ACC112 (cell line): ENCODE data around the gene GULP1.
A peak's percentile ranks its signal among the peaks of the same experiment; 100 is the strongest.

Experiments used
- H2AFZ ChIP-seq: fragments of 200-600 bp; sonication (generic); one replicate; pipeline ENCODE4 v1.6.0; 2017; ENCODE audit warnings: antibody characterized with exemption, low read length; ENCODE audit not compliant: unreplicated experiment
- H3K27ac ChIP-seq: fragments of 200-600 bp; sonication (generic); 2 replicates; pipeline ENCODE4 v1.5.1; 2014; ENCODE audit warnings: low read depth, mild to moderate bottlenecking, antibody characterized with exemption, low read length, moderate library complexity
- H3K27me3 ChIP-seq: fragments of 200-600 bp; sonication (generic); 2 replicates; pipeline ENCODE4 v1.6.1; 2014; ENCODE audit warnings: mild to moderate bottlenecking, antibody characterized with exemption, low read length, moderate library complexity, mixed read lengths; ENCODE audit not compliant: insufficient read depth
- H3K36me3 ChIP-seq: fragments of 200-600 bp; sonication (generic); 2 replicates; pipeline ENCODE4 v1.6.1; 2016; ENCODE audit warnings: mild to moderate bottlenecking, antibody characterized with exemption, low read length, moderate library complexity, mixed read lengths; ENCODE audit not compliant: insufficient read depth
- H3K4me1 ChIP-seq: fragments of 200-600 bp; sonication (generic); one replicate; pipeline ENCODE4 v1.6.1; 2016; ENCODE audit warnings: low read length, mixed read lengths; ENCODE audit not compliant: insufficient read depth, unreplicated experiment, control insufficient read depth
- H3K4me3 ChIP-seq: fragments of 200-600 bp; sonication (generic); 2 replicates; pipeline ENCODE4 v1.5.1; 2014; ENCODE audit warnings: mild to moderate bottlenecking, low read depth, low read length
- H3K79me2 ChIP-seq: fragments of 200-600 bp; sonication (generic); one replicate; pipeline ENCODE4 v1.6.0; 2016; ENCODE audit warnings: low read length; ENCODE audit not compliant: control insufficient read depth, unreplicated experiment, insufficient read depth

GULP1 gene

DNA sequence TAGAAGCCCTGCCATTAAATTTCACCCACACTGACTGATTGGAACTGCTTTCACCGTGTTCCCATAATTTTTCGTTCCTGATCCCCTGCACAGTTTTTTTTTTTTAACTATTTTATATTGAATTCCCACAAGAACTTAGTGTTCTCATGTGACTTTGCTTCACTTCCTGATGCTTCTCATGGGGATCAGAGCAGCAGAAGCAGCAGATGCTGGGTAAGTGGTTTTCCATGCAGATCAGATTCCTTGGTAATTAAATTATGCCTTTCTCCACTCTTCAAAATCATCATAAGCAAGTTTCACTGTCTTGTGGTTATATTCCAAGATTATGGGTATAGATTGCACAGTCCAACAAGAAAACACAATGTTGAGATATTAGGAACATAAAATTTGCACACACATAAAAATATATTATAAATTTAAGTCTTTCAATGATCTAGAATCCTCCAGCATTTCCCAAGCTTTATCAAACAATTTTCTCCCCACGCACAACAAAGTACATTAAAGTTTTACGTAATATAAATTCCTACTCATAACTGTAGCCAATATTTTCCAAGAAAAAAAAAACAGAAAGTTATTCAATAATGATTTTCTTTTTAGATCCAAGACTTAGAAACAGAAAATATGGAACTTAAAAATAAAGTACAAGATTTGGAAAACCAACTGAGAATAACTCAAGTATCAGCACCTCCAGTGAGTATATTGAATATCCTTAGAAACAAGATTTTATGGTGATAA lies 277.9 kb downstream of the GULP1 start:
- no peak overlapping the region for H2AFZ ChIP-seq
- H3K4me3 ChIP-seq: no peak overlapping the region
- H3K27me3 ChIP-seq: no peaks in the 10 kb centered on the region
- no peaks in the 10 kb centered on the region for H3K36me3 ChIP-seq
- H3K79me2 ChIP-seq: no peaks in the 10 kb centered on the region
- no peaks in the 10 kb centered on the region for H3K4me1 ChIP-seq
- no peak overlapping the region for H3K27ac ChIP-seq

DNA sequence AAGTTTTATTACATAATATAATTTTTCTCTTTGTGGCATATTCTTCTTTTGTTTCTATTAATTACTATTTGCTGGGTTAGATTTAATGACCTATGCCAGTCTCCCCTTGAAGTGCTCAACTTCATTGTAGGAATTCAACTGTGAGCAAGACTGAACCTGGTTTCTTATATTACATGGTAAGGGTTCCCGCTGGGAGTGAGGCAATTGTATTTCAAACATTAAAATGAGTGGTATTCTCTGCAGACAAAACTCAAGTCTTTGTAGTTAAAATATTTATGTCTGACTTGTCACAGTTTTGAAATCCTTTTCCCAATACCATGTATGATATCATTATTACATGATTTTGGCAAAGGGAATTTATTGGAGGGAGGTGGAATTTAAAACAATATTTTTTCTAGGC lies 278.7 kb downstream of the GULP1 start:
- Histone ChIP-seq H3K36me3 (no peaks in the 10 kb centered on the region), H3K79me2 (no peaks in the 10 kb centered on the region), H3K4me3 (no peak overlapping the region), H3K4me1 (no peaks in the 10 kb centered on the region), H3K27me3 (no peaks in the 10 kb centered on the region), H2AFZ (no peak overlapping the region), H3K27ac (no peak overlapping the region)

DNA sequence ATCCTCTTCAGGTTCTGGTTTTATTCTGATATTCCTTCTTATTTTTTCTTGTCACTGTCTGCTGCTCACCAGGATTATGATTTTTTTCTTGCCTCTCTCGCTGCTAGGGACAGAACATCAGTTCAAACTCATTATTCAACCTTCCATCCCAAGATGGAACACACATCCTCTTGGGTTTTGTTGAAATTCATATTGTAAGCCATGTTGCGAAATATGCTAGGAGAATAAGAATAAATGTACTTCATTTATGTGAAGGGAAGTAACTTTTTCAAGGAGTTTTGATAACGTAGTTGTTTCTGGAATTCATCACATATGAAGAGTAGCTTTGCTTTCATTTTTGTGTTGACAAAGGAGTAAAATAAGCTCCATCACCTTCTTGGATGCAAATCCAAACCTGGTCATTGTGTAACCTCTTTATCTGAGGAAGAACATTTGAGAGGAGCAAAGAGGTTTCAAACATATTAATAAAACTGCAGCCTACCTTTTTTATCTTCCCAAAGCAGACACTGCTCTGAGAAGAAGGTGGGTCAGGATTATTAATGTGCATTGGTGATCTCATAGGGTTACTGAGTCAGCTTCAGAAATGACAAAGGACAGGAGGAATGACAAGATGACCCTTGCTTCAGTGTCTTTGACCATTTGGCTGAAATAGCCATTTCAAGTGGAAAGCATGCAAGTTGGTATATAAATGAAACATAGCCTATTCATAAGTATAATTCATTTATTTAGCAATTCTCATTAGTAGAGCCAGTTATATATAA lies 280.0 kb downstream of the GULP1 start:
- H3K27ac ChIP-seq: no peak overlapping the region
- no peaks in the 10 kb centered on the region for H3K4me1 ChIP-seq
- H3K79me2 ChIP-seq: no peaks in the 10 kb centered on the region

DNA sequence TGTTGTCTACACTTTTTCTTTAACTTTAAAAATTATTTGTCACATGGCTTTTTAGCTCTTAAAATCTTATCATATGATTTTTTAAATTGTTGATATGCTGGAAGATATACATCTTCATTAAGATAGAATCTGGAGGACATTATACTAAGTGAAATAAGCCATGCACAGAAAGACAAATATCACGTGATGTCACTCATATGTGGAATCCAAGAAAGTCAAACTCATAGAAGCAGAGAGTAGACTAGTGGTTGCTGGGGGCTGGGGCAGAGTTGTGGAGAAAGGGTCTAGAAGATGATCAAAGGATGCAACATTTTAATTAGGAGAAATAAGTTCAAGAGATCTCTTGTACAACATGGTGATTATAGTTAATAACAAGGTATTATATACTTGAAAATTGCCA lies 280.9 kb downstream of the GULP1 start:
- no peak overlapping the region for H3K27ac ChIP-seq
- no peaks in the 10 kb centered on the region for H3K27me3 ChIP-seq
- H3K4me1 ChIP-seq: no peaks in the 10 kb centered on the region
- H3K4me3 ChIP-seq: no peak overlapping the region
- no peaks in the 10 kb centered on the region for H3K79me2 ChIP-seq
- no peak overlapping the region for H2AFZ ChIP-seq
- H3K36me3 ChIP-seq: no peaks in the 10 kb centered on the region

More for the DNA sequence above, 280.0 kb downstream of the GULP1 start:
- Histone ChIP-seq H3K27me3 (no peaks in the 10 kb centered on the region), H3K36me3 (no peaks in the 10 kb centered on the region), H3K4me3 (no peak overlapping the region), H2AFZ (no peak overlapping the region)

DNA sequence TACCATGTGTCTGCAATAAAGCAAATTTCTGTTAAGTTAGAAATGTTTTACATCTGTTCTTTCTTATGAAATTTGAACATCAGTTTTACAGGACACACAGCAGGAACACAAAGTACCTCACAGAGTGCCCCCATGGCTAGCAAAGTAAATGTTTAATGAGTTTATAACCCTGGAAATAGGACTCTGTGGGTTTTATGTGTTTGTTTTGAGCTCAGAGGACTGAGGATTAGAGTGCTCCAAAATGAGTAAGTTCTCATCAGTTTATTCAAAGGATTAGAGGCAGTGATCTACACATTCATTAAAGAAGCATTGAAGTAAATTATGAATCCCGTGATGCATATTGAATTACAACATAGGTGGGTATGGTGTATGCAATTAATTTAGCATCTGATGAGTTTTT lies 281.8 kb downstream of the GULP1 start:
- H3K36me3 ChIP-seq: no peaks in the 10 kb centered on the region

DNA sequence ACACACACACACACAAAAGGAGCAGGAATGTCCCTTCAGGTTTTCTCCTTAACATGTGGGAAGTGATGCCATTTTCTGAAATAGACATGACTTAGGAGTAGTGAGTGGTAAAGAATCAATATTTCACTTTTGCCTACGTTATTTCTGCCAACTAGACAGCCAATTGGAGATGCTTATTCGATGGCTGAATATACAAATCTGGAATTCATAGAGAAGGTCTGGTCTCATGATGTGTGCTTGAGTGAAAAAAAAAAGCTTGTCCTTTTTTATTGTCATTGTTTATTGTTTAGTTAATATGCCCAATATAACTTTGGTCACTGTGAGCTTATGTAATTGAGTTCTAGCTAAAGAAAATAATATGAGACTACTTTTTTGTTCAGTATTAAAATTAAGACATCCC lies 284.3 kb downstream of the GULP1 start:
- no peak overlapping the region for H2AFZ ChIP-seq
- H3K4me3 ChIP-seq: no peak overlapping the region
- H3K27me3 ChIP-seq: no peaks in the 10 kb centered on the region
- H3K4me1 ChIP-seq: no peaks in the 10 kb centered on the region
- H3K79me2 ChIP-seq: no peaks in the 10 kb centered on the region
- H3K36me3 ChIP-seq: no peaks in the 10 kb centered on the region
- no peak overlapping the region for H3K27ac ChIP-seq

More for the DNA sequence above, 281.8 kb downstream of the GULP1 start:
- Histone ChIP-seq H3K27me3 (no peaks in the 10 kb centered on the region), H3K4me3 (no peak overlapping the region), H2AFZ (no peak overlapping the region), H3K4me1 (no peaks in the 10 kb centered on the region), H3K79me2 (no peaks in the 10 kb centered on the region), H3K27ac (no peak overlapping the region)

- no peak overlapping the region for H3K27ac ChIP-seq
- no peaks in the 10 kb centered on the region for H3K79me2 ChIP-seq
- no peak overlapping the region for H2AFZ ChIP-seq
- H3K4me1 ChIP-seq: no peaks in the 10 kb centered on the region
- no peaks in the 10 kb centered on the region for H3K36me3 ChIP-seq
- no peak overlapping the region for H3K4me3 ChIP-seq
- H3K27me3 ChIP-seq: no peaks in the 10 kb centered on the region
Measured at GRCh38 chr2:188576651-188577050, 285.0 kb downstream of the GULP1 start.

DNA sequence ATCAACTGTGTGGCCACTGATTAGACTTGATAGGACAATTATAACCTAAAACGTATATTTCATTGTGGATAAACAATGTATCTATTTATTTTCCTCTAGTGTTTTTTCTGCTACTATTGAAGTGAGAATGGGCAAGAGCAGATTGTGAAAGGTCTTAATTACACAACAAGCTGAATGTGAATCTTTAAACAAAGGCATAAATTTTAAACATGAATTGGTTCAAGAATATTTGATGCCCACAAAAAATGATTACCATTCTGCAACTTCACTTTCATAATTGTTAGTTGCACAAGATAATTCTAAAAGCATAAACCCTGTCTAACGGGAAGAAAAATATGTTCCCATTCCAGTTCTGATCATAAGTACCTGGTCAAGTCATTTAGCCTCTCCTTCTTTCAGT lies 285.6 kb downstream of the GULP1 start:
- Histone ChIP-seq H3K36me3 (no peaks in the 10 kb centered on the region), H2AFZ (no peak overlapping the region), H3K4me3 (no peak overlapping the region), H3K4me1 (no peaks in the 10 kb centered on the region), H3K27me3 (no peaks in the 10 kb centered on the region), H3K27ac (no peak overlapping the region), H3K79me2 (no peaks in the 10 kb centered on the region)

DNA sequence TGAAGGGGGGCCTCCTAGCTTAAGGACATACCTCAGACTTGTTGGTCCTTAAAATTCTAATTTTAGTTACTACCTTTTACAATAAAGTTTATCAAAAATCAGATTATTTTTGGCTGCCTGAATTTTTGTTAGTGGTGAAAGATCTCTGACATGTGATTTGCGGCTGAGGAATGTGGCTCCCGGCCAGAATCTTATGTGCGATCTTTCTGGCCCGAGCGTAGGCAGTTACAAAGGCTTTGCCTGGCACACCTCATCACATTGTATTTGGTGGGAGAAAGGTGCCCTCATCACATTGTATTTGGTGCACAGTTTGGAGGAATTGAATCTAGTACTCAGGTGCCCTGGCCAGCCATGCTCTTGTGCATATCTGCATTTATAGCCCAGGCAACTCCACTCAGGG lies 289.1 kb downstream of the GULP1 start:
- Histone ChIP-seq H3K4me1 (no peaks in the 10 kb centered on the region), H3K27ac (no peak overlapping the region)

DNA sequence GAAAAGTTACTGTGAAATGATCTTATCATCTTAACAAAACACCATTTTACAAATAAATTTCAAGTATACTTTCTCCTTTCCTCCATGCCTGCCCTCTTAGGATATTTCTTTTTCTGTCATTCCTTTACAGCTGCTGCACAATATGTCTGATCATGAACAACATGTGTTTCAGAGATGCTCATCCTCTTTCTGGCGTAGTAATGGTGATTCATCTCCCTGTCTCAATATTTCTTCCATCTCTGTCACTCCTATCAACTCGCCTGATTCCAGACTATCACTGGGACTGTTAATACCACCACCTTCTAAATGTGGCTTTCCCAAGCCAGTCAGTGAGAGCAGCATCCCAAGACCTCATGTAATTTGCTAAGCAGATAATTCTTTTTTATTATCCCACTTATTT lies 290.5 kb downstream of the GULP1 start:
- Histone ChIP-seq H2AFZ (no peak overlapping the region), H3K36me3 (no peaks in the 10 kb centered on the region), H3K4me3 (no peak overlapping the region), H3K27me3 (no peaks in the 10 kb centered on the region), H3K79me2 (no peaks in the 10 kb centered on the region), H3K27ac (no peak overlapping the region), H3K4me1 (no peaks in the 10 kb centered on the region)

More for the DNA sequence above, 289.1 kb downstream of the GULP1 start:
- Histone ChIP-seq H3K79me2 (no peaks in the 10 kb centered on the region), H3K4me3 (no peak overlapping the region), H2AFZ (no peak overlapping the region), H3K27me3 (no peaks in the 10 kb centered on the region), H3K36me3 (no peaks in the 10 kb centered on the region)

DNA sequence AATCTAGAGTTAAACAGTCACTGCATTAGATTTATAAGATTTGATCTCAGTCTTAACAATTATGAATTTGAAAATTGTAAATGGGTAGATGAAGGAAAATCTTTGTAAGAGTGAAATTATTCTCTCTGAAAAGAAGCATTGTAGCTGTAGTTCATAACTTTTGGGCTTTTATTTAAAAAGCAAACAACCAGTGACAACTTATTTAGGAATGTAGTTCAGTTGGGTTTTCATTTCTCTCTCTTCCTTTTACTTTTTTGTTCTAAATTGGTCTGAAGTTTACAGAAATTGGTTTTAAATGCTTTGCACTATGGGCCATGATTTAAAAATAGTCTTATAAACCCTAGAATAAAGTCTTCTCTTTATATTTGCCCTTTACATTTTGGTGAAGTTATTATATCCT lies 296.6 kb downstream of the GULP1 start:
- Histone ChIP-seq H3K4me3 (no peak overlapping the region), H3K27me3 (no peaks in the 10 kb centered on the region), H2AFZ (peak overlapping the region; percentile 41), H3K27ac (no peak overlapping the region), H3K36me3 (no peaks in the 10 kb centered on the region), H3K79me2 (no peaks in the 10 kb centered on the region), H3K4me1 (peaks cover 8% of the 10 kb centered on the region)
